Activated CD4-positive, alpha-beta T cell treated with anti-CD3 and anti-CD28 coated beads, Interleukin-2, Interleukin-6, amounts not matched to agents 100 ng/mL and 50 ng/mL, durations not matched to agents 16 hours and 8 hours (primary cell): ENCODE results near the gene NFIA.

Source experiments
- DNase-seq: peaks from one replicate; pipeline ENCODE4 v3.0.0-alpha.2; 2020

NFIA gene

GRCh38 chr1:61085206-61085982 is 3.0 kb downstream of the NFIA start:
- DNase-seq, result no peak

- DNase-seq, result no peak
These were observed 3.8 kb downstream of the NFIA start for GRCh38 chr1:61085983-61086644.

GRCh38 chr1:61087571-61087970 is 5.2 kb downstream of the NFIA start:
- DNase-seq, result no peak

GRCh38 chr1:61088163-61088974 is 6.0 kb downstream of the NFIA start:
- no peak for DNase-seq

GRCh38 chr1:61089338-61089737 is 7.0 kb downstream of the NFIA start:
- DNase-seq, result no peak

- DNase-seq, result no peak
These were observed 7.4 kb downstream of the NFIA start for GRCh38 chr1:61089741-61090140.

- no peak for DNase-seq
These were observed 8.3 kb downstream of the NFIA start for GRCh38 chr1:61090546-61091202.

- no peak for DNase-seq
These were observed 9.1 kb downstream of the NFIA start for GRCh38 chr1:61091455-61091854.

GRCh38 chr1:61092642-61093041 is 10.3 kb downstream of the NFIA start:
- no peak for DNase-seq

GRCh38 chr1:61093525-61094137 is 11.3 kb downstream of the NFIA start:
- no peak for DNase-seq

GRCh38 chr1:61094677-61095469 is 12.5 kb downstream of the NFIA start:
- no peak for DNase-seq

- DNase-seq, result no peak
These were observed 13.1 kb downstream of the NFIA start for GRCh38 chr1:61095470-61095812.

- DNase-seq, result no peak
These were observed 15.0 kb downstream of the NFIA start for GRCh38 chr1:61097317-61097716.

- no peak for DNase-seq
These were observed 15.4 kb downstream of the NFIA start for GRCh38 chr1:61097722-61098121.

GRCh38 chr1:61098333-61098732 is 16.0 kb downstream of the NFIA start:
- DNase-seq, result no peak

- DNase-seq, result no peak
These were observed 16.6 kb downstream of the NFIA start for GRCh38 chr1:61098906-61099437.

- DNase-seq, result no peak
These were observed 18.2 kb downstream of the NFIA start for GRCh38 chr1:61100578-61100977.

- no peak for DNase-seq
These were observed 19.2 kb downstream of the NFIA start for GRCh38 chr1:61101536-61101935.

GRCh38 chr1:61102041-61102440 is 19.7 kb downstream of the NFIA start:
- no peak for DNase-seq

GRCh38 chr1:61102621-61103020 is 20.3 kb downstream of the NFIA start:
- no peak for DNase-seq

GRCh38 chr1:61104220-61104671 is 21.9 kb downstream of the NFIA start:
- DNase-seq, result no peak

GRCh38 chr1:61107638-61108037 is 25.3 kb downstream of the NFIA start:
- DNase-seq, result no peak
